D721Med (cell line): ENCODE measurements around the gene TRAM2.

Source experiments
- DNase-seq: peaks from one replicate; pipeline ENCODE4 v3.0.0; 2011; ENCODE audit warnings: low spot score; ENCODE audit not compliant: insufficient read length
- FAIRE-seq: peaks from 2 replicates; lab custom pipeline; 2011; peaks lifted over from hg19 to GRCh38; lab: Jason Lieb, UNC
- TF ChIP-seq, protein P1 (sequence below): IDR thresholded peaks from 2 replicates; pipeline ENCODE4 v1.5.1; 2012; ENCODE audit warnings: mild to moderate bottlenecking, control low read depth; ENCODE audit not compliant: insufficient read depth; ENCODE audit errors: missing control alignments

TRAM2 gene

DNA sequence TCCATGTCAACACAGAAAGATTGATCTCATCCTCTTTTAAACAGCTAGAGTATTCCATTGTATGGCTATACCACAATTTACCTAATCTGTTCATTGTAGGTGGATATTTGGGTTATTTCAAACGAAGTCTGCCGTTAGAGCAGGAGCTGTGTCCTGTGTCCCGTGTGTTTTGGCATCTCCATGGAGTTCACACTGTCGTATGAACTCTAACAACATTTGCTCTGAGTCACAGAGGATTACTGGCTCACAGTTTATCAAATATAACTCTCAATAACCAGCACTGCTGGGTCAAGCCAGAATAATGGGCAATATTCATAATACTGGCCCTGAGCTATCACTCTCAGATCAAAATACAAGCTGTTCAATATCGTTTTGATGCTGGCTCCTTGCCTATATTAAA lies 16.4 kb downstream of the TRAM2 start:
- no peak for FAIRE-seq
- no peak for DNase-seq
- TF ChIP-seq, protein P1, sequence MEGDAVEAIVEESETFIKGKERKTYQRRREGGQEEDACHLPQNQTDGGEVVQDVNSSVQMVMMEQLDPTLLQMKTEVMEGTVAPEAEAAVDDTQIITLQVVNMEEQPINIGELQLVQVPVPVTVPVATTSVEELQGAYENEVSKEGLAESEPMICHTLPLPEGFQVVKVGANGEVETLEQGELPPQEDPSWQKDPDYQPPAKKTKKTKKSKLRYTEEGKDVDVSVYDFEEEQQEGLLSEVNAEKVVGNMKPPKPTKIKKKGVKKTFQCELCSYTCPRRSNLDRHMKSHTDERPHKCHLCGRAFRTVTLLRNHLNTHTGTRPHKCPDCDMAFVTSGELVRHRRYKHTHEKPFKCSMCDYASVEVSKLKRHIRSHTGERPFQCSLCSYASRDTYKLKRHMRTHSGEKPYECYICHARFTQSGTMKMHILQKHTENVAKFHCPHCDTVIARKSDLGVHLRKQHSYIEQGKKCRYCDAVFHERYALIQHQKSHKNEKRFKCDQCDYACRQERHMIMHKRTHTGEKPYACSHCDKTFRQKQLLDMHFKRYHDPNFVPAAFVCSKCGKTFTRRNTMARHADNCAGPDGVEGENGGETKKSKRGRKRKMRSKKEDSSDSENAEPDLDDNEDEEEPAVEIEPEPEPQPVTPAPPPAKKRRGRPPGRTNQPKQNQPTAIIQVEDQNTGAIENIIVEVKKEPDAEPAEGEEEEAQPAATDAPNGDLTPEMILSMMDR = no peak

DNA sequence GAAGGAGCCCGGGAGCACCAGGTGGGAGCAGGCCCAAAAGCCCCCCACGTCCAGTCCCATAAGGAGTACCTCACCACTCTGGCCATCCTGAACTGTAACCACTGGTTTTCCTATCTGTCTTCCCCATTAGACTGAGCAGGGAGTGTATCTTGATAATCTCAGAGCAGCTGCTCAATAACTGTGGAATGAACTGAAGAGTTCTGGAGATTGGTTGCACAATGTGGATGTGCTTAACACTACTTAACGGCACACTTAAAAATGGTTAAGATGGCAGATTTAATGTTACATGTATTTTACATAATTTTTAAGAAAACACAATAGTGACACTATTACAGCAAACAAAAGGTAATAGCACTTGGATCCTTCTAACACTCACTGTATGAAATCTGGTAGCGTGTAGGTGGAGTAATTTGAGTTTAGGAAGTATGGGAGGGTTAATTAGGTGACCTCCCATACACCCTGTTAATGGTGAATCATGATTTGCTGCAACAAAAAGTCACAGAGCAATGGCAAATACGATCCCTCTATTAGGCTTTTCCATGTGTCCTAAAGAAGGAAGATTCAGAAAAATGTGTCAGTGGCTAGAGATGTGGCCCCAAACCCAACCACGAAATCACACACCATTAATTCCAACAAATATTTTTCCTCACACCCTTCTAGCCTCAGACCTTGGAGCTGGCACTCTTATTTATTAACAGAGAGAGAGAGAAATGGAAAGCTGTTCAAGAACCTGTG lies 18.4 kb downstream of the TRAM2 start:
- TF ChIP-seq, protein P1 = no peak
- DNase-seq = no peak
- FAIRE-seq = no peak

DNA sequence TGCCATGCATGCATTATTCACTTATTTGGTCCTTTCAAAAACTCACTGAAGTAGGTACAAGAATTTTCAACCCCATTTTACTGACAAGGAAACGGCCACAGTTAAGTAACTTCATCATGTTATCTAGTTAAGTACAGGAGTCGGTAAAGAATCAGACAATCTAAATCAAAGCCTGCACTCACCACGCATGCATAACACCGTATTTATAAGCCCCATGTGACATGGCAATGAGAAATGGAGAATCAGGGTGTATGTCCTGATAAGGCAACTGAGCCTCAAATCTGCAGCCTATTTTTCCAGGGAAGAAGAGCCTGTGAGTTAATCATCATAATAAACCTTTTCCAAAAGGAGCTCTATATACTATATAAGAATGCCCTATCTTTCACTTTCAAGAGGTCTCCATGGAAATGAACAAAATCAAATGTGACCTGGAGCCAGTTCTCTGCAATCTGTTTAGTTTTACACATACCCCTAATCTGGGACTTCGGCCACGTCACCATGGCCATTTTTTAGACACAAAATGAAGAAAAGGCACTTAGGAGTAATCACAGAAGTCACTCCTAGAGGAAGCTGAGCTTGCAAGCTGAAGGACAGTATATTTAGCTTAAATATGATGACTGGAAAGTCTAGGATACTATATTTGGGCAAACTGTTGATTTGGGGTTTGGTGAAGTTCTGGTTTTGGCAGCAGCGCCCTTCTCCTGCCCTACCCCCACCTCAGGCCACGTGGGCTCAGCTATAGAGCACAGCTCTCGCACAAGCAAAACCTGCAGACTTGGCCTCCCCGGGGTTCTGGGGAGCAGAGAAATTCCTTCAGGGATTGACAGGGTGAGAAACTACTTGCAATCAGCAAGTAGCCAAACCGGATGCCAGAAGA lies 19.2 kb downstream of the TRAM2 start:
- TF ChIP-seq, protein P1 = no peak
- DNase-seq (no peak), FAIRE-seq (no peak)

DNA sequence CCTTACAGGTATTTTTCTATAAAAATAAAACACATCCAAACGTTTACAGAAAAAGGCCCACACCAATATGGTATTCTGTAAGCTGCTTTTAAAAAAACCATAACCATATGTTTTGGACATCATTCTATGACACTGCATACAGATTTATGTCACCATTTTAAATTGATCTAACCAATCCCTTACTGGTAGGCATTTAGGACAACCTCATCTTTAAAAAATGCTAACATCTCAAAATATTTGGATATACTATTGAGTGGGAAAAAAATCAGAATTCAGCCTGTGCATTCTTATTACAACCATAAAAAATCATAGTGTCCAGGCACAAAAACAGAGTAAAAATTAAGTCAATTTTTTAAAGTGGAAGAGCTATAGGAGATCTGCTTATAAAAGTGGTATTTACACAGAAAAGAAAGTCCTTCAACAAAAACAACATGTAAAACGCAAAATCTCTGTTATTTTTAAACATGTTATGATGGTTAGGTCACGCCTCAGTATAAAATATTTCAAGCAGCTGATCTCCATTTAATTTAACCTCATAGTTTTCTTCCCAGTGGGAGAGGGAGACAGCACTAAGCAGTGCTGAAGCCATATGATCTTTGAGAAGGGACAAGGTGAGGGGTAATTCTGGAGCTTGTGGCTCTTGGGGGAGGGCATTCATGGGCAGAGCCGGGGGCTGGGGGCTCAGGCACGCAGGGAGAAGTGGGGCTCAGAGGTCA lies 21.2 kb downstream of the TRAM2 start:
- FAIRE-seq (no peak), DNase-seq (no peak)
- TF ChIP-seq, protein P1 = no peak

DNA sequence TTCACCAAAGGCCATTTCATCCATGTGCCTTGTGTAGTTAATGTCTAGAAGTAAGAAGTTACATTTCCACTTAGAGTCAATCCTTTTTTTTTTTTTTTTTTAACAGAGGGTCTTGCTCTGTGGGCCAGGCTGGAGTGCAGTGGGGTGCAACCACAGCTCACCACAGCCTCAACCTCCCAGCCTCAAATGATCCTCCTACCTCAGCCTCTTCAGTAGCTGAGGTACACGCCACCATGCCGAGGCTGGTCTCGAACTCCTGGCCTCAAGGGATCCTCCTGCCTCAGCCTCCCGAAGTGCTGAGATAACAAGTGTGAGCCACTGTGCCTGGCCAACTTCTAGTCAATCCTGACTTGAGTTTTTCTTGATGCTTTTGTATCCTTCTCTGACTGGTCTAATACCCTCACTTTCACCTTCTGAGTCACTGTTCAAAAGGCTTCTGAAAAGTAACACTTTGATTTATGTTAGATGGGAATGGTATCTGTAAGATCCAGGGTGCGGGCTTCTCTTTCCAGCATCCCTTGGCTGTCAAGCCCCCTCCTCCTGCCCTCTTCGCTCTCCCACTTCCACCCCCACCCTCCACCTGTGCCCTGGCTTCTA lies 22.1 kb downstream of the TRAM2 start:
- TF ChIP-seq, protein P1 = no peak
- FAIRE-seq (no peak), DNase-seq (no peak)

DNA sequence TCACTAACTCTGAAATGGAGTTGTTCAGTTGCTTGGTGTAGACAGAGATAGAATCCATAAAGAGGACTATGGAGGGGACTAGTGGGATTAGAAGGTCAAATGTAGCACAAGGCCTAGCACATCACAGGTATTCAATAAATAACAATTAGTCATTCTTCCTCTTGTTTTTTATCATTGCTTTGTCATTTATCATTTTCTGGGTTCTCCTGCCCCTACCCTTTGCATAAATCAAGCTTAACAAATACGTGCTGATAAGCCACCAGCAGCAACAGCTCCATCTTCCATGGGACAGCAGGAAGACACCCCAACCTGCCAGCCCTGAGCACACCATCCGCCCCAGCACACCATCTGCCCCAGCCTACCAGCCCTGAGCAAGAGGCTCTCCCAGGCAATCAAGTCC lies 23.1 kb downstream of the TRAM2 start:
- DNase-seq (no peak), FAIRE-seq (no peak)
- TF ChIP-seq, protein P1 = no peak
